Posterior vena cava (tissue), 2 donors: Measurements from ENCODE around the gene EED. TPM values are rescaled to one million over a fixed set of nuclear protein-coding genes. Genes with fewer than 3 reads are reported as not detected.

Source experiments
- DNase-seq: peaks from one replicate; pipeline ENCODE4 v3.0.0-alpha.2; 2020; ENCODE audit warnings: low spot score
- intact Hi-C, 2 donors: fragments of 100-400 bp; cut with DNase I; formaldehyde crosslinking; loops; one replicate each; pipeline versions ENCODE4 v1.14.1 to v1.14.2; 2022 to 2023
- long read RNA-seq, 2 donors: library from polyadenylated mRNA; unstranded; transcript quantifications; one replicate each; pipeline ENCODE4 v2.0.0, GENCODE V29; 2020 to 2021
- total RNA-seq, 2 donors: library from RNA; stranded (reverse); fragmentation: NEBNext Ultra II Directional; extraction: Animal tissue kit (Norgen Biotek cat#: 25700); gene quantifications; one replicate each; pipeline ENCODE4 v1.2.1, GENCODE V29; 2021
- donor health status: DM: yes; HTN: yes; CAD: no.
- donor health status: DM: yes; HTN: yes; CAD: no.

EED gene, protein sequence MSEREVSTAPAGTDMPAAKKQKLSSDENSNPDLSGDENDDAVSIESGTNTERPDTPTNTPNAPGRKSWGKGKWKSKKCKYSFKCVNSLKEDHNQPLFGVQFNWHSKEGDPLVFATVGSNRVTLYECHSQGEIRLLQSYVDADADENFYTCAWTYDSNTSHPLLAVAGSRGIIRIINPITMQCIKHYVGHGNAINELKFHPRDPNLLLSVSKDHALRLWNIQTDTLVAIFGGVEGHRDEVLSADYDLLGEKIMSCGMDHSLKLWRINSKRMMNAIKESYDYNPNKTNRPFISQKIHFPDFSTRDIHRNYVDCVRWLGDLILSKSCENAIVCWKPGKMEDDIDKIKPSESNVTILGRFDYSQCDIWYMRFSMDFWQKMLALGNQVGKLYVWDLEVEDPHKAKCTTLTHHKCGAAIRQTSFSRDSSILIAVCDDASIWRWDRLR
- 10 to 100 TPM; 16.1 to 18.0 TPM for total RNA-seq
- long read RNA-seq, donor 1, partial matches to known transcripts = 0 of 3 reads
- long read RNA-seq, donor 1, other reads (novel, unspliced or antisense) = 0 of 3 reads
- long read RNA-seq, donor 2, transcript EED-201 (12 exons, 2,223 nt) = major isoform, 18 of 30 reads
- long read RNA-seq, donor 2, partial matches to known transcripts = 1 of 30 reads
- long read RNA-seq, donor 2, other reads (novel, unspliced or antisense) = 8 of 30 reads

DNA sequence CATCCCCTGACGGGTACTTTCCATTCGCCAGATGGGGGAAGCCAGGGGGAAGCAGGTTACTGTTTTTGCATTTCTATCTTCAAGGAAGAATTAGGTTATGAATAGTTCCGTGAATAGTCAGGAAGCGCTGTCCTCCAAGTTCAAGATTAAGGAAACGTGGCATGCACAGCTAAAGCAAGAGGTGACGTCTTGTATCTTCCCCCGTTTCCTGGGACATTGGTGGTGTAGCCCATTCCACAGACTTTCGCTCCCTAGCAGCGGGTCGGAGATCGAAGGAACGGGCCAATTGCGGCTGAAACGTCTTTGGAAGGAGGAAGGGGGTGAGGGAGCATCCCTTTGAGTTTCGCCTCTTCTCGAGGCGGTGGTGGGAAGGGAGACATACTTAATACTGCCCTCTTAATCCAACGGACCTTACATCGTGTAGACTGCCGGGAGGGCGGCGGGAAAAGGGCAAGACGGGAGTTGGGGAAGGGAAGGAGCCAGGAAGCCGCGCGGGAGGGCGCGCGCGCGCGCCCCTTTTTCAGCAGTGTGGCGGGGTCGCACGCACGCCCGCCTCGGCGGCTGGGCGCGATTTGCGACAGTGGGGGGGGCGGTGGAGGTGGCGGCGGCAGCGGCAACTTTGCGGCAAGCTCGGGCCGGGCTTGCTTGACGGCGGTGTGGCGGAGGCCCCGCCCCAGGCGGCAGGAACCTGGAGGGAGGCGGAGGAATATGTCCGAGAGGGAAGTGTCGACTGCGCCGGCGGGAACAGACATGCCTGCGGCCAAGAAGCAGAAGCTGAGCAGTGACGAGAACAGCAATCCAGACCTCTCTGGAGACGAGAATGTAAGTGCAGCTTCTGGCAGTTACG, at the start of gene EED:
Gene EED (plus strand): TSS at position 232 of the 847 bp plus-strand sequence. CDS start 477 bp downstream, at position 709.
- DNase-seq = peak; percentile 99
- intact Hi-C loops = no loop called here

DNA sequence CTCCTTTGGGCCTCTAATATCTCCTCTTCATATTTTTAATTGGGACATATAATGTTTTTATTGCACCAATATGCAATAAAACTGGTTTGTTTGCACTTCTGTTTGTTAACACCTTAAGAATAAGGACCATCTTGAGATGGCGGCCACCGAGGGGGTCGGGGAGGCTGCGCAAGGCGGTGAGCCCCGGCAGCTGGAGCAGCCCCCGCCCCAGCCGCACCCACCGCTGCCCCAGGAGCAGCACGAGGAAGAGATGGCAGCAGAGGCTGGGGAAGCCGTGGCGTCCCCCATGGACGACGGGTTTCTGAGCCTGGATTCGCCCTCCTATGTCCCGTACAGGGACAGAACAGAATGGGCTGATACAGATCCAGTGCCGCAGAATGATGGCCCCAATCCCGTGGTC, 49.6 kb upstream of the EED start:
- intact Hi-C loops = loop anchor here in 1 of 2 donors (10.0 kb wide), 1 partner anchor 130 kb away; the partner anchor contains the start of gene PICALM

DNA sequence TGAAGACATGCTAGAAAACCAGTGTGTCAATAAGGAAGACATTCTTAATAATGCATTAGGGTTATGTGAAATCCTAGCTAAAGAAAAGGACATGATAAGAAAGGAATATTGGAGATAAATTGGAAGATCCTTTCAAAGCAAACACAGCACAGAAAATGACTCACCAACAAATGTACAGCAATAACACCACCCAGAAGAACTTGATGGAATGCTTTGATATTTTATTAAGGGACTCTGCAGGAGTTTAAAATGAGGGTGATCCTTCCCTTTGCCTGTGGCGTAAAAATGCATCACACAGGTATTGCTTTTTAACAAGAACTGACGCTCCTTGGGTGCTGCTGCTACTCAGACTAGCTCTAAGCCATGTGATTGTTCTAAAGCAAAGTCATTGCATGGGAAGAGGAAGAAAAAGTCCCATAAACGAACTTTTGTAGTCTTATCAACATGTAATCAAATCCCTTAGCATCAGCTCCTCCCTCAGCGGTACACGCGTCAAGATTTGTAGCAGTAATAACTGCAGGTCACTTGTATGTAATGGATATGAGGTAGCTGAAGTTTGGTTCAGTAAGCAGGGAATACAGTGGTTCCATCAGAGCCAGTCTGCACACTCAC, 48.4 kb upstream of the EED start:
- intact Hi-C loops = loop anchor here in 1 of 2 donors (10.0 kb wide), 1 partner anchor 131 kb away; the partner anchor contains the start of gene PICALM
- no peak for DNase-seq

More for the DNA sequence above, 49.6 kb upstream of the EED start:
- DNase-seq = no peak

DNA sequence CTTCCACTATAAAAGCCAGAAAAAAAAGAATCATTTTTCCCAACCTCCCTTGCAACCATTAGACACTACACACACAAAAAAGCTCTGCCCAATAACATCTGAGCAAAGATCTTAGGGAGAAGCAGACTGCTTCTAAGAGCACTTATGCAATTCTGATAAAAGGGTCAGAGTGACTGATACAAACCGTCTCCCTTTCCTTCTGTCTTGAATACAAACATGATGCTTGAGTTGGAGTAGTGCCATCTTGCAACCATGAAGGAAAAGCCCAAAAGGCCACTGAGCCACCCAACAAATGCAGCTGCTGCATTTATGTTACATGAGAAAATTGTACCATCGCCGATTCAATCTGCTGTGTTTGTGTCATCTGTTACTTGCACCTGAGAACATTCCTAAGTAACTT, 47.6 kb upstream of the EED start:
- DNase-seq = no peak
- intact Hi-C loops = loop anchor here in 1 of 2 donors (10.0 kb wide), 1 partner anchor 132 kb away; the partner anchor contains the start of gene PICALM

DNA sequence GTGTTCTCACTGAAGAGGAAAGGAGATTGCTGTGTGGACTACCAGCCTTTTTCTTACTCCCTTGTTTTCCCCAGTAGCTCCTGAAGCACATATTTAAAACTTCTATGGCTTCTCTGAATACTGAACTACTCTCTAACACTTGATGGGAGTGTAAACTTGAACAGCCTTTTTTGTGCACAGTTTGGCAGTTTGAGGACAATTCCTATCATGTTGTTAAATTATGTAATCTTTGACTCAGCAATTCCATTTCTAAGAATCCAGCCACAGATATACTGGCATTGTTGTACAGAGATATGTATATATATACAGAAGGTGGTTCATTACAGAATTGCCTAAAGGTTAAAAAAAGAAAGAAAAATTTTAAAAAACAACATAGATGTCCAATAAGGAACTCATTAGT, 47.1 kb upstream of the EED start:
- DNase-seq = no peak
- intact Hi-C loops = loop anchor here in 1 of 2 donors (10.0 kb wide), 1 partner anchor 133 kb away; the partner anchor contains the start of gene PICALM

DNA sequence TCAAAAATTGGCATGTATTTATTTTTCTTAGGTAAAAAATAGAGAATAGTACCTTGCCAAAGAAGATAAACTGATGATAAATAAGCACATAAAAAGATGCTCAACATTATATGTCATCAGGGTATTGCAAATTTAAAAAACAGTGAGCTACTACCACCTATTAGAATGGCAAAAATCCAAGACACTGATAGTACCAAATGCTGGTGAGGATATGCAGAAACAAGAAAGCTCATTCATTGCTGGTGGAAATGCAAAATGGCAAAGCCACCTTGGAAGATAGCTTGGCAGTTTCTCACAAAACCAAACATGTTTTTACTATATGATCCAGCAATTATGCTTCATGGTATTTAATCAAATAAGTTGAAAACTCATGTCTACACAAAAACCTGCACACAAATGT, 46.4 kb upstream of the EED start:
- intact Hi-C loops = loop anchor here in 1 of 2 donors (10.0 kb wide), 1 partner anchor 133 kb away; the partner anchor contains the start of gene PICALM

DNA sequence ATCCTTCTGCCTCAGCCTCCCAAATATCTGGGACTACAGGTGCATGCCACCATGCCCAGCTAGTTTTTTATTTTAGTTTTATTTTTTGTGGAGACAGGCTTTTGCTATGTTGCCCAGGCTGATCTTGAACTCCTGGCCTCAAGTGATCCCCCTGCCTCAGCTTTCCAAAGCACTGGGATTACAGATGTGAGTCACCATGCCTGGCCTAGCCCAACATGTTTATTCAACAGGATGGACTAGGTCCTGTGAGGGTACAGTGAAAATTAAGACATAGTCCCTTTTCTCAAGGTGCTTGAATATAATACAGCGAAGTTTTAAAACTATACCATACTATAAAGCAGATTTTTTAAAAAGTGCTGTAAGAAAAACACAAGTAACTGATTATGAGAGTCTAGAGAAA, 45.2 kb upstream of the EED start:
- intact Hi-C loops = loop anchor here in 1 of 2 donors (10.0 kb wide), 1 partner anchor 135 kb away; the partner anchor contains the start of gene PICALM
- no peak for DNase-seq

More for the DNA sequence above, 46.4 kb upstream of the EED start:
- DNase-seq = no peak

DNA sequence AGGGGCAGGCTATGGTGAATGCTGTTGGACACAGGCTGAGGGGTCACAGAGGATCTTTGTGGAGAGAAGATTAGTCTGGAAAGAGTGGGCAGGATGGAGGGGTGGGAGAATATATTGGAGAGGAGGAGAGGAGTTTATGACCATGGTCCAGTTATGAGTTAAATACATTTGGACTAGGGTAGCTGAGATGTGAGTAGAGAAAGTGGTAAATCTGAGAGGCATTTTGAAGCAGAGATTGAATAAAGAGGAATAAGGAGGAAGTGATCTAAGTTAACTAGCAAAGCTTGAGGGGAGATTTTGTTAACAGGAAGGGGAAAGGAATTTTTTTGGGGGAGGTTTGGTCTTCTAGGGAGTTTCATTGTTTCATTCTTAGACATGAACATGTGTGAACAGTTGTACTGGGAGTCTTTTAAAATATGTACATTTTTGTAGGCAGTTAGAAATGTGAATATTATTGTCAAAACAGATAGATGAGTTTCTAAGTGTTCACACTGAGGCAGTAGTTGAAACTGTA, 43.1 kb upstream of the EED start:
- DNase-seq = no peak
- intact Hi-C loops = loop anchor here in 1 of 2 donors (5.0 kb wide), 1 partner anchor 259 kb away; no protein-coding TSS in a partner anchor

DNA sequence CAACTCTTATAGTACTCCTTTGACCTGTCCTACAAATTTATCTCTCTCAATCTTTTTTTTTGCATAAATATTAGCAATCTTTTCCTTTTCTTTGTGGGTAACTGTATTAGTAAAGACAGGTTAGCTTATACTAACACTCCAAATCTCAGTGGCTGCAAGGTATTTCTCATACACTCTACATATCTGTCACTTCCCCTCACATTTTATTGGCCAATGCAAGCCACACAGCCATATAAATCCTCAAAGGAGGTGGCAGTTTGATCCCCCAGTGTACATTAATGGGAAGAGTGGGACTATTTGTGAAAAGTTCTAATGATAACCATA, 42.6 kb upstream of the EED start:
- intact Hi-C loops = loop anchor here in 1 of 2 donors (5.0 kb wide), 1 partner anchor 260 kb away; no protein-coding TSS in a partner anchor
- no peak for DNase-seq

DNA sequence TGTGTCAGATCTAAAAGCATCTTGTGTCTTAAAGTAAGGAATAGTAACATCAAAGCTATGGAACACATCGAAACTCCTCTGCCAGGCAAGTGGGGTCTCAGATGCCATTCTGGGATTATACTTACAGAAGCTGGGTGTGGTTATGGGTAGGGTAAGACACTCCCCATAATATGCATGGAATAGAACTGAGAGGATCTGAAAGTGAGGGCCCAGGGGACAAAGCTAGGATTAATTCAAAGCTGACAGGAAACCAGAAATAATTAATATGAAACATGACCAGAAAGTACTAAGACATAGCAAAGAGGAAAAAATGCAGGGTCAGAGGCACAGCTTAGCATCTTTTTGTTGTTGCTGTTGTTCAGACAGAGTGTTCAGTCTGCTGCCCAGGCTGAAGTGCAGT, 40.2 kb upstream of the EED start:
- DNase-seq = no peak
- intact Hi-C loops = loop anchor here in 1 of 2 donors (5.0 kb wide), 1 partner anchor 262 kb away; no protein-coding TSS in a partner anchor

DNA sequence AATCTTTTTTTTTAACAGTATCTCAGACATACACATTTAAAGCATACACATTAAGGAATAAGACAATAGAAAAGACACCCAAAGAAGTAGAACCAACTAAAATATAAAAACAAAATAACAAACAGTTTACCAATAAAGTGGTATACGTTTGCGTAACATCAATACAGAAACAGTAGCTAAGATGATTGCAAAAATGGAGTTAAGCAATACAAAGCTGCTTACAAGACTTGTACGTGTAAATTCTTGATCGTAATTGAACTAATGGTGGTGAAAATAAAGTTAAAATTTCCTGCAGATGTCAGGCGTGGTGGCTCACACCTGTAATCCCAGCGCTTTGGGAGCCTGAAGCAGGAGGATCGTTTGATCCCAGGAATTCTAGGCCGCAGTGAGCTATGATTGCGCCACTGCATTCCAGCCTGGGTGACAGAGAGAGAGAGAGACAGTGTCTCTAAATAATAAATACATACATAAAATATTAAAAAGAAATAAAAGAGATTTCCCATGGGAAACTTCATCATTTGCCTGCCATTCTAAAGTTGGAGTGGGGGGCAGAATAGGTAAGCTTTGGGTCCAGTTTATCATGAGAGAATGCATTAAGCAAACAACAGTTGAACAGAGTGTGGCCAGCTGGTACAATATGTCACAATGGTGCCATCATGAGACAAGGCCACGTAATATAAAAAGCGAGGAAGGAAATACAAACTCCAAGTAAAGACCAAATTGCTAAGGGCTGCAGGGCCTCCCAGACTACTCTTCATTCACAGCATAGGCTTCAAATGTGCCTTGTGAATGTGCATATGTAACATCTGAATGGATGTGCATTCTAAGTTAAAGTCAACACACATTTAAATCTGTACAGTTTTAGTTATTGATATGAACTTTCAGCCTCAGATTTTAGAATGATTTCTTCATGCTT, 38.9 kb upstream of the EED start:
- no peak for DNase-seq
- intact Hi-C loops = loop anchor here in 1 of 2 donors (5.0 kb wide), 1 partner anchor 353 kb away; no protein-coding TSS in a partner anchor

DNA sequence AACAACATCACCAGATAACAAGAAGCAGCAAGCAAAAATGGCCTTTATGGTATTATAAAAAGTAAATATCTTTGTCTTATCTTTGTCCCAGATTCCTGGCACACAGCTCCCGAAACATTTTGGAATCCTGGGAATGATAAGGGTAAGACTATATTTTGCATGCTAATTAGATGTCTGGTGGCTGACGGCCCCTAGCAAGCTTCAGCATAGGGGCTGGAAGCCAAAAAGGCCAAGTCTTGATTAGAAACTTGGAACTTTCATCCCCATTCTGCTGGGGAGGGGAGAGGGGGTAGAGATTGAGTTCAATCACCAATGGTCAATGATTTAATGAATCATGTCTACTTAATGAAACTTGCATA, 38.2 kb upstream of the EED start:
- DNase-seq = no peak
- intact Hi-C loops = loop anchor here in 1 of 2 donors (5.0 kb wide), 1 partner anchor 354 kb away; no protein-coding TSS in a partner anchor

DNA sequence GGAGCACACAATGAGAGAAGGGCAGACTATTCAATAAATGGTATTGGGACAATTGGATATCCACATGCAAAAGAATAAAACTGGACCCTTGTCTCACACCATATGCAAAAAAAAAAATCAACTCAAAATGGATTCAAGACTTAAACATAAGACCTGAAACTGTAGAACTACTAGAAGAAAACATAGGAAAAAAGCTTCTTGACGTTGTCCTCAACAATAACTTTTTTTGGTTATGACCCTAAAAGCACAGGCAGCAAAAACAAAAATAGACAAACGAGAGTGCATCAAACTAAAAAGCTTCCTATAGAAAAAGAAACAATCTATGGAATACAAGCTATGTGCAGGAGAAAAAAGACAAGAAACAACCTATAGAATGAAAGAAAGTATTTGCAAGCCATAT, 37.1 kb upstream of the EED start:
- DNase-seq = no peak
- intact Hi-C loops = loop anchor here in 1 of 2 donors (5.0 kb wide), 1 partner anchor 355 kb away; no protein-coding TSS in a partner anchor

DNA sequence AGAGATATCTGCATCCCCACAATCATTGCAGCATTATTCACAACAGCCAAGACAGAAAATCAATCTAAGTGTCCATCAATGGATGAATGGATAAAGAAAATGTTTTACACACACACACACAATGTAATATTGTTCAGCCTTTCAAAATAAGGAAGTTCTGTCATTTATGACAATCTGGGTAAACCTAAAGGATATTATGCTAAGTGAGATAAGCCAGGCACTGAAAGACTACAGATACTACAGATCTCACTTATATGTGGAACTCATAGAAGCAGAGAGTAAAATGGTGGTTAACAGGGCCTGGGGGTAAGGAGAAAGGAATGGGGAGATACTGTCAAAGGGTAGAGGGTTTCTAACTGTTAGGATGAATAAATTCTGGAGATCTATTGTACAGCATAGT, 36.0 kb upstream of the EED start:
- intact Hi-C loops = loop anchor here in 1 of 2 donors (5.0 kb wide), 1 partner anchor 356 kb away; no protein-coding TSS in a partner anchor
- DNase-seq = no peak

DNA sequence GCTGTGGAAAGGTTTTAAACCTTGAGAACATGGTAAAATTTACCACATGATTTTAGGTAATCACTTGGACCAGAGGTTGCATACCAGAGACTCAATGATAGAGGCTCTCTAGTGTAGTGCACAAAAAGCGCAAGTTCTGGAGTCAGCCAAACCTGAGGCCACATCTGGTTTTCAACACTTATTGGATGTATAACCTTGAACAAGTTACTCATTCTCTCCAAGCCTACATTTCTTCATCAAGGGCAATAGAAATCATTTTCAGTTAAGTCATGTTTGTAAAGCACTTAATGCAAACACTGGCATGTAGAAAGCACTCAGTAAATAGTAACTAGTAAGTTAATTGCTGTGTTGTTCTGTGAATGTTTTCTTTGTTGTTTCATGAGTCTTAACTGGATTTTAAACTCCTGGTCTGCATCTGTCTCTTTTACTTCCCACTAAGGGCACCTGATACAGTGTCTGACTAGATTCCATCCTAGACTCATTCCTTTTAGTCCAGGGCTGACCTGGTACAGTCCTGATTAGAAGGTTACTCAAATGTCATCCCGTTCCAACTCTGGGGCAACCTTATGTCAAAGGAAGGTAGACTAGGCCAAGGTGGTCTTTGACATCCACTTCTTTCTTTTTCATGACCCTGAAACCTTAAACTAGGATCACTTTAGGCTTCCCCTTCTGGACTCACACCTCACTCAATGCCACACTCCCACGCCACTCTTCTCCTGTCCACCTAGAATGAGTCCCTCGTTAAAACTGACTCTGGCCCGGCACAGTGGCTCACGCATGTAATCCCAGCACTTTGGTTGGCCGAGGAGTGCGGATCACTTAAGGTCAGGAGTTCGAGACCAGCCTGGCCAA, 34.5 kb upstream of the EED start:
- intact Hi-C loops = loop anchor here (5.0 to 10.0 kb wide), 4 partner anchors 175 to 358 kb away; partner anchors contain the start of gene CCDC83 (in 1 of the 2)
- DNase-seq = no peak

DNA sequence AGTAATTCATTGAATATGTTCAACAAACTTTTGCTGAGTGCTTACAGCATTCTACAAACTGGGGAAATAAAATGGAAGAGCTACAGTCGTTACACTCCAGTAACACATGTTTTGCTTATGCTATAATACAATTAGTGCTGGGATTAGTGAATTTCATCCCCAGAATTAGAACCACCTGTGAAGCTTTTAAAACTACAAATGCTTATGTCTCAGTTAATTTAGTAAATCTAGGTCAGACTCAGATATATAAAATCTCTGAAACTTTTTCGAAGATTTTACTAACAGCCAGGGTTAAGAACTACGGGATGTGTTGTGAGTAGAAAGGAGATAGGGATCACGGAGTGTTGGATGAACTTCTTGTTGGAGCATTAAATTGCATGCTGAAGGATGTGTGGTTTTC, 33.7 kb upstream of the EED start:
- intact Hi-C loops = loop anchor here (10.0 kb wide), 3 partner anchors 176 to 356 kb away; partner anchors contain the start of gene CCDC83 (in 1 of the 2)
- DNase-seq = no peak
